Measurements from ENCODE around the gene CILP2. TPM values are rescaled to one million over a fixed set of nuclear protein-coding genes. Genes with fewer than 3 reads are reported as not detected.
A peak's percentile ranks its signal among the peaks of the same experiment; 100 is the strongest.

CILP2 gene
- total and polyA plus RNA-seq, 2 of the 8 experiments (the other 6 are each of a cell fraction or from before 2014, with no cell fraction given) = 4.4 to 5.8 TPM

GRCh38 chr19:19559931-19560330 is 21.9 kb downstream of the CILP2 start:
- POLR2A ChIA-PET (ENCODE audit: partially characterized antibody) = interaction anchor here (1.7 kb wide), 1 partner anchor 9 kb away, joined by 3 read pairs; no protein-coding TSS in a partner anchor
- Histone ChIP-seq H3K27me3 (replicated peaks in 1 of 4; ENCODE audit: control insufficient read depth in 3 of 4, extremely low read depth in 1 of 4, insufficient read depth in 3 of 4, low read length in 3 of 4) (no peaks in the 10 kb centered on the region), H3K36me3 (ENCODE audit: control insufficient read depth in 2 of 4, insufficient read depth in 4 of 4, low read length in 3 of 4) (no peaks in the 10 kb centered on the region), H4K8ac (ENCODE audit: extremely low read depth, insufficient read depth, low read length) (no peak overlapping the region), H2BK20ac (ENCODE audit: low read length) (no peak overlapping the region), H3K4me1 (replicated peaks in 1 of 4; ENCODE audit: control insufficient read depth in 3 of 4, insufficient read depth in 4 of 4, low read length in 3 of 4) (peaks cover 0 to 4% (median 0%) of the 10 kb centered on the region in 4 experiments; a peak in 2 of 7 replicates), H3K79me1 (ENCODE audit: low read depth, low read length) (0 out of 2 replicates have a peak, but pooled peaks cover 2% of the 10 kb centered on the region), H3K4me2 (ENCODE audit: insufficient read depth in 1 of 2, low read depth in 2 of 2, low read length in 2 of 2) (no peak overlapping the region), H2AFZ (ENCODE audit: low read length) (no peak overlapping the region), H3K27ac (ENCODE audit: low read depth, low read length) (no peak overlapping the region), H3K23me2 (ENCODE audit: low read depth, low read length) (no peaks in the 10 kb centered on the region), H3K4me3 (ENCODE audit: extremely low read depth in 1 of 4, insufficient read depth in 2 of 4, low read depth in 3 of 4, low read length in 4 of 4) (no peak overlapping the region), H2BK5ac (ENCODE audit: low read depth, low read length) (0 out of 2 replicates have a peak overlapping the region, but pooled peaks have one; percentile 9), H3K14ac (ENCODE audit: insufficient read length) (no peak overlapping the region), H3K4ac (replicated peaks; ENCODE audit: insufficient read length, low read depth, low read length) (no peak overlapping the region), H2BK15ac (ENCODE audit: low read length) (no peak overlapping the region), H3K9me3 (ENCODE audit: insufficient read depth in 2 of 2, low read depth in 1 of 2, low read length in 1 of 2) (no peaks in the 10 kb centered on the region), H2BK120ac (replicated peaks; ENCODE audit: low read depth, low read length) (no peak overlapping the region), H4K91ac (replicated peaks; ENCODE audit: insufficient read length, low read length) (no peak overlapping the region), H4K5ac (ENCODE audit: insufficient read length, low read depth, low read length) (no peak overlapping the region), H2AK5ac (ENCODE audit: low read depth, low read length) (no peak overlapping the region), H4K20me1 (replicated peaks in 1 of 2; ENCODE audit: control insufficient read depth in 1 of 2, insufficient read depth in 2 of 2, low read length in 2 of 2) (no peaks in the 10 kb centered on the region), H3K79me2 (ENCODE audit: control insufficient read depth in 1 of 2, insufficient read depth in 2 of 2, low read length in 2 of 2) (no peaks in the 10 kb centered on the region), H3K18ac (ENCODE audit: extremely low read depth, low read length) (no peak overlapping the region), H3K23ac (ENCODE audit: insufficient read length) (no peak overlapping the region), H2BK12ac (ENCODE audit: low read depth, low read length) (no peak overlapping the region), H3K56ac (replicated peaks; ENCODE audit: insufficient read length, low read depth, low read length) (no peak overlapping the region), H3K9ac (replicated peaks in 1 of 4; ENCODE audit: extremely low read depth in 1 of 4, low read depth in 3 of 4, low read length in 3 of 4) (0 out of 7 replicates have a peak overlapping the region, but pooled peaks of 1 of the 4 experiments have one; percentile 39)
- 83% methylated on average over 4 of the region's 4 CpGs; no CpG with 5 or more reads in 1 of the 2 experiments for WGBS, 2 experiments (ENCODE audit: extremely low coverage in 1 of 2, insufficient coverage in 1 of 2, insufficient read length in 1 of 2, insufficient replicate concordance in 2 of 2, low coverage in 1 of 2, low lambda C conversion rate in 2 of 2, missing lambda C conversion rate in 1 of 2)
- FAIRE-seq (no peak), DNase-seq (ENCODE audit: low read depth in 1 of 2, low spot score in 2 of 2) (no peak)
- CTCF ChIA-PET (ENCODE audit: partially characterized antibody) = interaction anchor here (0.7 to 20.0 kb wide), 9 partner anchors 10 to 177 kb away, joined by 3 to 223 read pairs (median 6); partner anchors contain the start of gene GMIP
- no peak for TF ChIP-seq MAFK (IDR thresholded peaks at IDR 0.05; ENCODE audit: low read depth, low read length)
- TF ChIP-seq, protein P1, sequence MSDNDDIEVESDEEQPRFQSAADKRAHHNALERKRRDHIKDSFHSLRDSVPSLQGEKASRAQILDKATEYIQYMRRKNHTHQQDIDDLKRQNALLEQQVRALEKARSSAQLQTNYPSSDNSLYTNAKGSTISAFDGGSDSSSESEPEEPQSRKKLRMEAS (IDR thresholded peaks at IDR 0.05) = no peak
- no peak for TF ChIP-seq CBX5 (IDR thresholded peaks at IDR 0.05; ENCODE audit: low read depth, low read length)
- TF ChIP-seq EGR1 (IDR thresholded peaks at IDR 0.05; ENCODE audit: borderline replicate concordance, low read depth, low read length) = no peak
- no peak for TF ChIP-seq EP300 (IDR thresholded peaks at IDR 0.05; ENCODE audit: borderline replicate concordance in 1 of 2, low read depth in 2 of 2, low read length in 2 of 2)
- TF ChIP-seq RAD21 (IDR thresholded peaks at IDR 0.05 in 1 of 2, conservative IDR thresholded peaks at IDR 0.05 in 1 of 2; ENCODE audit: low read depth in 2 of 2, low read length in 2 of 2) = no peak
- no peak for TF ChIP-seq SP1 (IDR thresholded peaks at IDR 0.05; ENCODE audit: low read depth, low read length)
- no peak for TF ChIP-seq TEAD4 (IDR thresholded peaks at IDR 0.05; ENCODE audit: low read depth, low read length)
- no peak for TF ChIP-seq SIN3A (conservative IDR thresholded peaks at IDR 0.05 in 1 of 2, IDR thresholded peaks at IDR 0.05 in 1 of 2; ENCODE audit: low read depth in 1 of 2, low read length in 2 of 2)
- TF ChIP-seq CTCF (IDR thresholded peaks at IDR 0.05; ENCODE audit: control extremely low read depth in 1 of 3, insufficient read depth in 1 of 3, low read depth in 1 of 3, low read length in 3 of 3) = no peak

Data from H1 (cell line).